ENCODE data around the gene EDC4. TPM values are rescaled to one million over a fixed set of nuclear protein-coding genes. Genes with fewer than 3 reads are reported as not detected.

EDC4 gene
- total and polyA plus RNA-seq, 2 of the 8 experiments (the other 6 are each of a cell fraction or from before 2014, with no cell fraction given), result 58.5 to 72.7 TPM

GRCh38 chr16:67901734-67902133, 28.9 kb downstream of the EDC4 start (continued):
- TF ChIP-seq NANOG (IDR thresholded peaks at IDR 0.05; ENCODE audit: insufficient read depth, low read depth, low read length, poor library complexity, severe bottlenecking) (no peak), KDM5A (IDR thresholded peaks at IDR 0.05; ENCODE audit: low read length) (no peak), ATF3 (IDR thresholded peaks at IDR 0.05; ENCODE audit: insufficient read depth, low read depth, low read length) (no peak)

All from H1 (cell line).